B cell (primary cell): ENCODE measurements around the gene GPR173. TPM values are rescaled to one million over a fixed set of nuclear protein-coding genes. Genes with fewer than 3 reads are reported as not detected.

ENCODE experiments used
- ATAC-seq: fragments of 200-7000 bp; cut with Tn5 transposase; one replicate; pipeline ENCODE4 v1.10.0; 2021; ENCODE audit warnings: low read depth, mild to moderate bottlenecking, moderate number of reproducible peaks, moderate library complexity
- CTCF ChIA-PET: fragments of 350-600 bp; sonication (Branson Sonifier 250); formaldehyde crosslinking; loops from one replicate; lab custom pipeline; 2021; ENCODE audit warnings: antibody characterized with exemption, inconsistent platforms; lab: Charles Lee
- POLR2A ChIA-PET: fragments of 350-600 bp; sonication (Branson Sonifier 250); formaldehyde crosslinking; loops from one replicate; lab custom pipeline; 2021; ENCODE audit warnings: antibody characterized with exemption; lab: Charles Lee
- DNase-seq: peaks from one replicate; pipeline ENCODE4 v3.0.0; 2013
- H2AFZ ChIP-seq: 2 replicates; pipeline ENCODE4 v1.6.1; 2012; ENCODE audit warnings: mild to moderate bottlenecking, low read depth, low read length; ENCODE audit not compliant: insufficient read depth, poor library complexity, severe bottlenecking
- H3K27ac ChIP-seq, 2 donors: 1 replicate in 1 of 2; 2 replicates in 1 of 2; pipeline ENCODE4 v1.5.1; 2012 to 2013; ENCODE audit warnings: low read length in 2 of 2, mild to moderate bottlenecking in 2 of 2, moderate library complexity in 1 of 2
- H3K27me3 ChIP-seq, 4 experiments: fragments of 200-600 bp in 1 of 4; sonication (generic) in 1 of 4; replicated peaks in 1 of 4; 1 replicate in 2 of 4; 2 replicates in 2 of 4; pipeline versions ENCODE4 v1.6.1 to v1.7.0; 2013 to 2016; ENCODE audit warnings: low read length in 3 of 4, mild to moderate bottlenecking in 2 of 4, mixed read lengths in 1 of 4, moderate library complexity in 1 of 4; ENCODE audit not compliant: insufficient read depth in 4 of 4, control insufficient read depth in 3 of 4; ENCODE audit errors: control extremely low read depth in 1 of 4
- H3K36me3 ChIP-seq, 2 experiments: replicated peaks in 1 of 2; 1 replicate in 1 of 2; 2 replicates in 1 of 2; pipeline versions ENCODE4 v1.6.1 to v1.7.1; 2013; ENCODE audit warnings: low read length in 1 of 2; ENCODE audit not compliant: insufficient read depth in 2 of 2, control insufficient read depth in 1 of 2; ENCODE audit errors: control extremely low read depth in 1 of 2, extremely low read depth in 1 of 2
- H3K4me1 ChIP-seq, 2 donors: fragments of 200-600 bp in 1 of 2; sonication (generic) in 1 of 2; 1 replicate in 1 of 2; 2 replicates in 1 of 2; pipeline versions ENCODE4 v1.5.1 to v1.6.1; 2013 to 2017; ENCODE audit warnings: low read length in 2 of 2; ENCODE audit not compliant: control insufficient read depth in 2 of 2, insufficient read depth in 2 of 2
- H3K4me2 ChIP-seq: replicated peaks from 2 replicates; pipeline ENCODE3; 2012; ENCODE audit warnings: mild to moderate bottlenecking, low read depth, low read length; ENCODE audit not compliant: poor library complexity, severe bottlenecking
- H3K4me3 ChIP-seq, 5 experiments: fragments of 200-600 bp in 1 of 5; sonication (generic) in 1 of 5; 1 replicate in 3 of 5; 2 replicates in 2 of 5; pipeline versions ENCODE4 v1.5.1 to v1.7.0; 2011 to 2016; ENCODE audit warnings: low read length in 4 of 5, mild to moderate bottlenecking in 4 of 5, low read depth in 2 of 5, control low read depth in 1 of 5, moderate library complexity in 1 of 5; ENCODE audit not compliant: insufficient read depth in 1 of 5; ENCODE audit errors: control extremely low read depth in 1 of 5, extremely low read depth in 1 of 5
- H3K79me2 ChIP-seq: fragments of 200-600 bp; sonication (generic); one replicate; pipeline ENCODE4 v1.6.0; 2016; ENCODE audit warnings: low read length; ENCODE audit not compliant: control insufficient read depth, insufficient read depth
- H3K9ac ChIP-seq: fragments of 200-600 bp; sonication (generic); 2 replicates; pipeline ENCODE4 v1.6.1; 2017; ENCODE audit warnings: mild to moderate bottlenecking, low read length, moderate library complexity
- H3K9me3 ChIP-seq, 3 donors: one replicate each; pipeline versions ENCODE4 v1.6.1 to v1.7.1; 2013; ENCODE audit warnings: low read length in 2 of 3; ENCODE audit not compliant: control insufficient read depth in 2 of 3, insufficient read depth in 1 of 3; ENCODE audit errors: control extremely low read depth in 1 of 3
- H4K20me1 ChIP-seq: 2 replicates; pipeline ENCODE4 v1.6.0; 2012; ENCODE audit warnings: mild to moderate bottlenecking, low read length; ENCODE audit not compliant: insufficient read depth, control insufficient read depth, poor library complexity, severe bottlenecking
- H3K27ac Mint-ChIP-seq: one replicate; pipeline ENCODE4 v1.8.0; 2021; ENCODE audit warnings: mixed read lengths
- H3K27me3 Mint-ChIP-seq: one replicate; pipeline ENCODE4 v1.8.0; 2021; ENCODE audit warnings: mixed read lengths
- H3K4me1 Mint-ChIP-seq: one replicate; pipeline ENCODE4 v1.8.0; 2021; ENCODE audit warnings: mixed read lengths
- H3K4me3 Mint-ChIP-seq: one replicate; pipeline ENCODE4 v1.8.0; 2021; ENCODE audit warnings: mixed read lengths
- H3K9me3 Mint-ChIP-seq: one replicate; pipeline ENCODE4 v1.8.0; 2022; ENCODE audit warnings: mixed read lengths; ENCODE audit not compliant: insufficient read depth
- CTCF ChIP-seq: fragments of 200-600 bp; IDR thresholded peaks from one replicate; pipeline ENCODE4 v1.8.0; 2022; ENCODE audit warnings: antibody characterized with exemption, mild to moderate bottlenecking
- EZH2 ChIP-seq: IDR thresholded peaks from 2 replicates; pipeline ENCODE4 v1.6.1; 2012; ENCODE audit warnings: borderline replicate concordance, low read depth, mild to moderate bottlenecking, moderate library complexity, low read length; ENCODE audit not compliant: insufficient read depth, poor library complexity, severe bottlenecking
- WGBS: methylation state at CpG from one replicate; pipeline ENCODE4 v1.1.5; 2013; ENCODE audit warnings: missing lambda C conversion rate; ENCODE audit not compliant: insufficient coverage; 5-methylcytosine and 5-hydroxymethylcytosine counted together
- intact Hi-C: fragments of 100-400 bp; cut with micrococcal nuclease; formaldehyde crosslinking; loops from one replicate; pipeline ENCODE4 v1.10.0; 2022
- polyA plus RNA-seq: library from polyadenylated mRNA; depleted of rRNA; stranded (reverse); fragments of >200 nt; gene quantifications from 2 replicates; pipeline ENCODE4 v1.2.3, GENCODE V29; 2012
- total RNA-seq, 2 donors: library from RNA; stranded (reverse); fragments of 120-200 nt in 1 of 2; gene quantifications; 1 replicate in 1 of 2; 2 replicates in 1 of 2; pipeline versions ENCODE4 v1.2.3 to v1.2.4, GENCODE V29; 2013 to 2022

Gene GPR173
- total and polyA plus RNA-seq, 2 donors (not counting 1 experiment from before 2014, with no cell fraction given), result 0.12 TPM; not detected in 1

- peaks cover 12 to 20% of the 10 kb centered on the region in 2 donors for H3K4me1 ChIP-seq
- H3K27ac ChIP-seq, result peak overlapping the region; percentile 34 to 39
- ATAC-seq (peak; percentile 39), DNase-seq (peak; percentile 21)
- no peaks in the 10 kb centered on the region for H3K79me2 ChIP-seq
- peak overlapping the region; percentile 84 for H2AFZ ChIP-seq
- no peaks in the 10 kb centered on the region for H3K27me3 ChIP-seq
- peak overlapping the region; percentile 51 for H3K9ac ChIP-seq
- 20% methylated on average over 20 of the region's 36 CpGs for WGBS
- peaks cover 0 to 11% (median 0%) of the 10 kb centered on the region in 3 donors for H3K9me3 ChIP-seq
- H3K4me1 Mint-ChIP-seq, result peaks cover 17% of the 10 kb centered on the region
- peak overlapping the region; percentile 81 for H3K4me3 Mint-ChIP-seq
- intact Hi-C loops, result no loop called here
- TF ChIP-seq CTCF, result no peak
- TF ChIP-seq EZH2, result no peak
- POLR2A ChIA-PET, result interaction anchor here (0.6 kb wide), 1 partner anchor 225 kb away, joined by 3 read pairs; no protein-coding TSS in a partner anchor
- H3K36me3 ChIP-seq, result no peaks in the 10 kb centered on the region
- peak overlapping the region in 4 of 5 experiments; percentile 22 to 56 (median 42) for H3K4me3 ChIP-seq
- H3K4me2 ChIP-seq, result peak overlapping the region; percentile 75
- H3K27me3 Mint-ChIP-seq, result no peaks in the 10 kb centered on the region
- CTCF ChIA-PET, result interaction anchor here (0.6 kb wide), 1 partner anchor 107 kb away, joined by 4 read pairs; no protein-coding TSS in a partner anchor
- H3K27ac Mint-ChIP-seq, result peak overlapping the region; percentile 90
- no peaks in the 10 kb centered on the region for H4K20me1 ChIP-seq
- H3K9me3 Mint-ChIP-seq, result no peaks in the 10 kb centered on the region
Observed at GRCh38 chrX:53000447-53001135, 48.0 kb upstream of the GPR173 start.

GRCh38 chrX:53001958-53002357 lies 46.6 kb upstream of the GPR173 start:
- CTCF ChIA-PET, result no interaction called here

More at GRCh38 chrX:53001958-53002357, 46.6 kb upstream of the GPR173 start:
- no peak for TF ChIP-seq EZH2
- no peak for TF ChIP-seq CTCF
- WGBS, result 100% methylated on average over 1 of the region's 2 CpGs
- H3K4me1 Mint-ChIP-seq, result peaks cover 10% of the 10 kb centered on the region
- Histone ChIP-seq H3K4me1 (peaks cover 8 to 14% of the 10 kb centered on the region in 2 donors), H3K4me3 (no peak overlapping the region), H3K36me3 (no peaks in the 10 kb centered on the region), H3K27me3 (no peaks in the 10 kb centered on the region), H3K27ac (no peak overlapping the region), H3K4me2 (no peak overlapping the region), H4K20me1 (no peaks in the 10 kb centered on the region), H3K9ac (no peak overlapping the region), H3K79me2 (no peaks in the 10 kb centered on the region), H3K9me3 (peaks cover 0 to 11% (median 0%) of the 10 kb centered on the region in 3 donors), H2AFZ (no peak overlapping the region)
- H3K9me3 Mint-ChIP-seq, result no peaks in the 10 kb centered on the region
- no peaks in the 10 kb centered on the region for H3K27me3 Mint-ChIP-seq
- POLR2A ChIA-PET, result no interaction called here
- H3K4me3 Mint-ChIP-seq, result no peak overlapping the region
- no peak overlapping the region for H3K27ac Mint-ChIP-seq
- no peak for DNase-seq
- no peak for ATAC-seq
- intact Hi-C loops, result no loop called here
